Karpas-422 (cell line): Measurements from ENCODE around the gene PHC2. TPM values are rescaled to one million over a fixed set of nuclear protein-coding genes. Genes with fewer than 3 reads are reported as not detected.

Experiments used
- DNase-seq: peaks from one replicate; pipeline ENCODE4 v3.0.0-alpha.2; 2015
- H2AFZ ChIP-seq: fragments of 200-600 bp; sonication (generic); 2 replicates; pipeline ENCODE4 v1.6.1; 2014; ENCODE audit warnings: antibody characterized with exemption, low read length, mixed read lengths
- H3K27ac ChIP-seq: fragments of 200-600 bp; sonication (generic); 2 replicates; pipeline ENCODE4 v1.5.1; 2014; ENCODE audit warnings: mild to moderate bottlenecking, low read length, moderate library complexity
- H3K27me3 ChIP-seq: fragments of 200-600 bp; sonication (generic); 2 replicates; pipeline ENCODE4 v1.6.1; 2014; ENCODE audit warnings: low read length, mixed read lengths
- H3K36me3 ChIP-seq: fragments of 200-600 bp; sonication (generic); 2 replicates; pipeline ENCODE4 v1.6.1; 2014; ENCODE audit warnings: low read length, mixed read lengths; ENCODE audit not compliant: insufficient read depth
- H3K4me1 ChIP-seq: fragments of 200-600 bp; sonication (generic); 2 replicates; pipeline ENCODE4 v1.6.1; 2014; ENCODE audit warnings: mild to moderate bottlenecking, low read length, mixed read lengths
- H3K4me2 ChIP-seq: fragments of 200-600 bp; sonication (generic); 2 replicates; pipeline ENCODE4 v1.6.1; 2014; ENCODE audit warnings: low read length, low read depth, mild to moderate bottlenecking; ENCODE audit not compliant: poor library complexity, severe bottlenecking
- H3K4me3 ChIP-seq: fragments of 200-600 bp; sonication (generic); 2 replicates; pipeline ENCODE4 v1.5.1; 2014; ENCODE audit warnings: mild to moderate bottlenecking, antibody characterized with exemption, low read length, mixed read lengths
- H3K79me2 ChIP-seq: fragments of 200-600 bp; sonication (generic); 2 replicates; pipeline ENCODE4 v1.6.1; 2014; ENCODE audit warnings: mild to moderate bottlenecking, low read length, mixed read lengths
- H3K9ac ChIP-seq: fragments of 200-600 bp; sonication (generic); 2 replicates; pipeline ENCODE4 v1.6.0; 2014; ENCODE audit warnings: low read length
- H3K9me2 ChIP-seq: fragments of 200-600 bp; sonication (generic), shearing (Covaris generic); replicated peaks from 2 replicates; pipeline ENCODE4 v1.6.0; 2014; ENCODE audit warnings: mild to moderate bottlenecking, low read length, moderate library complexity; ENCODE audit not compliant: insufficient read depth
- H3K9me3 ChIP-seq: fragments of 300-700, 200-600 bp; sonication (generic); 2 replicates; pipeline ENCODE4 v1.6.1; 2014; ENCODE audit warnings: low read length, mixed read lengths
- H4K20me1 ChIP-seq: fragments of 200-600 bp; sonication (generic); 2 replicates; pipeline ENCODE4 v1.6.1; 2014; ENCODE audit warnings: mild to moderate bottlenecking, antibody characterized with exemption, low read length, low read depth; ENCODE audit not compliant: insufficient read depth
- total RNA-seq: library from RNA; depleted of rRNA; stranded (reverse); fragments of >200 nt; shearing (Covaris generic); gene quantifications from 2 replicates; pipeline ENCODE4 v1.2.3, GENCODE V29; 2014; ENCODE audit warnings: low replicate concordance

The PHC2 gene
- total RNA-seq, 1 experiment from 2014 or later, result 54.3 TPM

- no peak overlapping the region for H3K9ac ChIP-seq
- H4K20me1 ChIP-seq, result no peaks in the 10 kb centered on the region
- no peaks in the 10 kb centered on the region for H3K79me2 ChIP-seq
- no peak overlapping the region for H3K27ac ChIP-seq
- H3K4me2 ChIP-seq, result no peak overlapping the region
- H3K4me3 ChIP-seq, result no peak overlapping the region
- no peaks in the 10 kb centered on the region for H3K9me3 ChIP-seq
- no peak overlapping the region for H2AFZ ChIP-seq
- DNase-seq, result no peak
- H3K27me3 ChIP-seq, result no peaks in the 10 kb centered on the region
- H3K4me1 ChIP-seq, result peaks cover 20% of the 10 kb centered on the region
- no peaks in the 10 kb centered on the region for H3K9me2 ChIP-seq
- no peaks in the 10 kb centered on the region for H3K36me3 ChIP-seq
These were observed 129.5 kb downstream of the PHC2 start for GRCh38 chr1:33301273-33301984.

GRCh38 chr1:33300673-33301072 lies 130.2 kb downstream of the PHC2 start:
- Histone ChIP-seq H3K9me2 (no peaks in the 10 kb centered on the region), H3K27me3 (no peaks in the 10 kb centered on the region), H3K4me1 (peaks cover 13% of the 10 kb centered on the region)

GRCh38 chr1:33299461-33300155 lies 131.3 kb downstream of the PHC2 start:
- H3K27ac ChIP-seq, result no peak overlapping the region
- H3K4me1 ChIP-seq, result peaks cover 13% of the 10 kb centered on the region
- no peaks in the 10 kb centered on the region for H3K36me3 ChIP-seq
- no peaks in the 10 kb centered on the region for H4K20me1 ChIP-seq
- no peak overlapping the region for H3K4me2 ChIP-seq
- no peak overlapping the region for H3K4me3 ChIP-seq
- no peaks in the 10 kb centered on the region for H3K79me2 ChIP-seq
- H2AFZ ChIP-seq, result no peak overlapping the region
- no peaks in the 10 kb centered on the region for H3K9me3 ChIP-seq
- no peaks in the 10 kb centered on the region for H3K27me3 ChIP-seq
- DNase-seq, result no peak
- H3K9me2 ChIP-seq, result no peaks in the 10 kb centered on the region
- no peak overlapping the region for H3K9ac ChIP-seq

More at GRCh38 chr1:33300673-33301072, 130.2 kb downstream of the PHC2 start:
- H3K4me2 ChIP-seq, result no peak overlapping the region
- no peaks in the 10 kb centered on the region for H3K36me3 ChIP-seq
- H3K4me3 ChIP-seq, result no peak overlapping the region
- H3K9me3 ChIP-seq, result no peaks in the 10 kb centered on the region
- no peak overlapping the region for H2AFZ ChIP-seq
- no peak overlapping the region for H3K27ac ChIP-seq
- no peak for DNase-seq
- no peak overlapping the region for H3K9ac ChIP-seq
- no peaks in the 10 kb centered on the region for H3K79me2 ChIP-seq
- H4K20me1 ChIP-seq, result no peaks in the 10 kb centered on the region

GRCh38 chr1:33298623-33299277 lies 132.1 kb downstream of the PHC2 start:
- H3K9me3 ChIP-seq, result no peaks in the 10 kb centered on the region
- H3K36me3 ChIP-seq, result no peaks in the 10 kb centered on the region
- H3K9me2 ChIP-seq, result no peaks in the 10 kb centered on the region
- no peaks in the 10 kb centered on the region for H3K27me3 ChIP-seq
- H3K27ac ChIP-seq, result no peak overlapping the region
- no peak overlapping the region for H3K4me3 ChIP-seq
- peak; percentile 87 for DNase-seq
- H3K9ac ChIP-seq, result no peak overlapping the region
- H4K20me1 ChIP-seq, result no peaks in the 10 kb centered on the region
- H3K79me2 ChIP-seq, result no peaks in the 10 kb centered on the region
- H3K4me2 ChIP-seq, result no peak overlapping the region
- no peak overlapping the region for H2AFZ ChIP-seq
- peaks cover 13% of the 10 kb centered on the region for H3K4me1 ChIP-seq

- H3K36me3 ChIP-seq, result no peaks in the 10 kb centered on the region
- no peak for DNase-seq
- H4K20me1 ChIP-seq, result no peaks in the 10 kb centered on the region
- H3K9me3 ChIP-seq, result no peaks in the 10 kb centered on the region
- H3K79me2 ChIP-seq, result no peaks in the 10 kb centered on the region
- no peaks in the 10 kb centered on the region for H3K9me2 ChIP-seq
- H3K9ac ChIP-seq, result no peak overlapping the region
- H3K27ac ChIP-seq, result no peak overlapping the region
- H3K27me3 ChIP-seq, result no peaks in the 10 kb centered on the region
- H2AFZ ChIP-seq, result no peak overlapping the region
- peaks cover 13% of the 10 kb centered on the region for H3K4me1 ChIP-seq
- no peak overlapping the region for H3K4me3 ChIP-seq
- H3K4me2 ChIP-seq, result no peak overlapping the region
These were observed 132.8 kb downstream of the PHC2 start for GRCh38 chr1:33297911-33298622.

- H3K27ac ChIP-seq, result no peak overlapping the region
- H3K9me2 ChIP-seq, result no peaks in the 10 kb centered on the region
- no peak overlapping the region for H3K9ac ChIP-seq
- H3K4me2 ChIP-seq, result no peak overlapping the region
- no peaks in the 10 kb centered on the region for H3K27me3 ChIP-seq
- H3K36me3 ChIP-seq, result no peaks in the 10 kb centered on the region
- H3K9me3 ChIP-seq, result no peaks in the 10 kb centered on the region
- H3K79me2 ChIP-seq, result no peaks in the 10 kb centered on the region
- peaks cover 13% of the 10 kb centered on the region for H3K4me1 ChIP-seq
- H4K20me1 ChIP-seq, result no peaks in the 10 kb centered on the region
- H2AFZ ChIP-seq, result no peak overlapping the region
- DNase-seq, result no peak
- no peak overlapping the region for H3K4me3 ChIP-seq
These were observed 134.1 kb downstream of the PHC2 start for GRCh38 chr1:33296824-33297223.

GRCh38 chr1:33296082-33296458 lies 134.8 kb downstream of the PHC2 start:
- H3K9me2 ChIP-seq, result no peaks in the 10 kb centered on the region
- H3K4me1 ChIP-seq, result peaks cover 13% of the 10 kb centered on the region
- H3K79me2 ChIP-seq, result no peaks in the 10 kb centered on the region
- H3K36me3 ChIP-seq, result no peaks in the 10 kb centered on the region
- no peak overlapping the region for H3K27ac ChIP-seq
- DNase-seq, result no peak
- no peak overlapping the region for H3K4me2 ChIP-seq
- H3K27me3 ChIP-seq, result no peaks in the 10 kb centered on the region
- H3K9ac ChIP-seq, result no peak overlapping the region
- H2AFZ ChIP-seq, result no peak overlapping the region
- no peaks in the 10 kb centered on the region for H3K9me3 ChIP-seq
- no peak overlapping the region for H3K4me3 ChIP-seq
- H4K20me1 ChIP-seq, result no peaks in the 10 kb centered on the region
